Astrocyte (in vitro differentiated cells and primary cell): ENCODE results near the gene NPC1L1. TPM values are rescaled to one million over a fixed set of nuclear protein-coding genes. Genes with fewer than 3 reads are reported as not detected.

ENCODE experiments used
- DNase-seq: peaks from one replicate; pipeline ENCODE4 v3.0.0-alpha.2; 2010; ENCODE audit warnings: low read depth
- FAIRE-seq: peaks from 2 replicates; lab custom pipeline; 2011; peaks lifted over from hg19 to GRCh38; lab: Jason Lieb, UNC
- H2AFZ ChIP-seq: 2 replicates; pipeline ENCODE4 v1.6.0; 2012; ENCODE audit warnings: low read depth, low read length, inconsistent platforms
- H3K27ac ChIP-seq: 2 replicates; pipeline ENCODE4 v1.5.1; 2011; ENCODE audit warnings: low read depth, low read length, inconsistent platforms
- H3K27me3 ChIP-seq: 2 replicates; pipeline ENCODE4 v1.6.0; 2011; ENCODE audit warnings: low read length, inconsistent platforms; ENCODE audit not compliant: insufficient read depth
- H3K36me3 ChIP-seq: 2 replicates; pipeline ENCODE4 v1.5.1; 2011; ENCODE audit warnings: low read length, inconsistent platforms; ENCODE audit not compliant: insufficient read depth
- H3K4me1 ChIP-seq: 2 replicates; pipeline ENCODE4 v1.5.1; 2011; ENCODE audit warnings: low read length, inconsistent platforms; ENCODE audit not compliant: insufficient read depth
- H3K4me2 ChIP-seq: 2 replicates; pipeline ENCODE4 v1.6.0; 2012; ENCODE audit warnings: low read length, inconsistent platforms
- H3K4me3 ChIP-seq: 2 replicates; pipeline ENCODE4 v1.5.1; 2011; ENCODE audit warnings: low read depth, mild to moderate bottlenecking, low read length, inconsistent platforms; ENCODE audit not compliant: insufficient read depth
- H3K79me2 ChIP-seq: 2 replicates; pipeline ENCODE4 v1.6.0; 2012; ENCODE audit warnings: mild to moderate bottlenecking, low read length, inconsistent platforms; ENCODE audit not compliant: insufficient read depth
- H3K9ac ChIP-seq: 2 replicates; pipeline ENCODE4 v1.6.0; 2012; ENCODE audit warnings: mild to moderate bottlenecking, low read length, inconsistent platforms
- H3K9me3 ChIP-seq: 2 replicates; pipeline ENCODE4 v1.5.1; 2012; ENCODE audit warnings: low read depth, mild to moderate bottlenecking, low read length, inconsistent platforms; ENCODE audit not compliant: insufficient read depth
- H4K20me1 ChIP-seq: 2 replicates; pipeline ENCODE4 v1.6.0; 2012; ENCODE audit warnings: low read length, inconsistent platforms; ENCODE audit not compliant: insufficient read depth
- H3K27ac Mint-ChIP-seq: one replicate; pipeline ENCODE4 v1.8.0; 2021; ENCODE audit warnings: mild to moderate bottlenecking, mixed read lengths; ENCODE audit not compliant: unreplicated experiment
- H3K27me3 Mint-ChIP-seq: one replicate; pipeline ENCODE4 v1.8.0; 2021; ENCODE audit warnings: low read depth, mixed read lengths; ENCODE audit not compliant: unreplicated experiment
- H3K36me3 Mint-ChIP-seq: one replicate; pipeline ENCODE4 v1.8.0; 2021; ENCODE audit warnings: low read depth, mixed read lengths; ENCODE audit not compliant: unreplicated experiment
- H3K4me1 Mint-ChIP-seq: one replicate; pipeline ENCODE4 v1.8.0; 2021; ENCODE audit warnings: low read depth, mixed read lengths; ENCODE audit not compliant: unreplicated experiment
- H3K4me3 Mint-ChIP-seq: one replicate; pipeline ENCODE4 v1.8.0; 2021; ENCODE audit warnings: mild to moderate bottlenecking, moderate library complexity, mixed read lengths; ENCODE audit not compliant: unreplicated experiment
- H3K9me3 Mint-ChIP-seq: one replicate; pipeline ENCODE4 v1.8.0; 2021; ENCODE audit warnings: mild to moderate bottlenecking, mixed read lengths; ENCODE audit not compliant: unreplicated experiment
- EZH2 ChIP-seq: IDR thresholded peaks from 2 replicates; pipeline ENCODE4 v1.6.1; 2012; ENCODE audit warnings: mild to moderate bottlenecking, low read length, inconsistent platforms; ENCODE audit not compliant: insufficient read depth
- total RNA-seq: library from RNA; stranded (reverse); gene quantifications from 2 replicates; pipeline ENCODE4 v1.2.1, GENCODE V29; 2021
- TF ChIP-seq, protein P1 (sequence below): IDR thresholded peaks from 2 replicates; pipeline ENCODE4 v1.5.1; 2011; ENCODE audit warnings: low read depth, mild to moderate bottlenecking, inconsistent platforms, low read length, moderate library complexity; ENCODE audit not compliant: insufficient read depth

NPC1L1 gene
- total RNA-seq, 1 donor from 2014 or later = 0.07 TPM

GRCh38 chr7:44576228-44576627, 35.1 kb upstream of the NPC1L1 start:
- H3K36me3 ChIP-seq = peaks cover 41% of the 10 kb centered on the region
- DNase-seq = no peak
- Mint-ChIP-seq H3K4me1 (peaks cover 36% of the 10 kb centered on the region), H3K27ac (peak overlapping the region; percentile 37), H3K36me3 (peaks cover 20% of the 10 kb centered on the region), H3K4me3 (peak overlapping the region; percentile 6), H3K9me3 (no peaks in the 10 kb centered on the region), H3K27me3 (no peaks in the 10 kb centered on the region)
- H3K79me2 ChIP-seq = peaks cover 74% of the 10 kb centered on the region
- no peaks in the 10 kb centered on the region for H3K27me3 ChIP-seq
- H3K4me3 ChIP-seq = no peak overlapping the region
- no peaks in the 10 kb centered on the region for H3K9me3 ChIP-seq
- H3K9ac ChIP-seq = no peak overlapping the region
- no peak overlapping the region for H2AFZ ChIP-seq
- H3K27ac ChIP-seq = no peak overlapping the region
- peaks cover 25% of the 10 kb centered on the region for H3K4me1 ChIP-seq
- H4K20me1 ChIP-seq = peaks cover 27% of the 10 kb centered on the region
- no peak for FAIRE-seq
- TF ChIP-seq EZH2 = no peak
- TF ChIP-seq, protein P1, sequence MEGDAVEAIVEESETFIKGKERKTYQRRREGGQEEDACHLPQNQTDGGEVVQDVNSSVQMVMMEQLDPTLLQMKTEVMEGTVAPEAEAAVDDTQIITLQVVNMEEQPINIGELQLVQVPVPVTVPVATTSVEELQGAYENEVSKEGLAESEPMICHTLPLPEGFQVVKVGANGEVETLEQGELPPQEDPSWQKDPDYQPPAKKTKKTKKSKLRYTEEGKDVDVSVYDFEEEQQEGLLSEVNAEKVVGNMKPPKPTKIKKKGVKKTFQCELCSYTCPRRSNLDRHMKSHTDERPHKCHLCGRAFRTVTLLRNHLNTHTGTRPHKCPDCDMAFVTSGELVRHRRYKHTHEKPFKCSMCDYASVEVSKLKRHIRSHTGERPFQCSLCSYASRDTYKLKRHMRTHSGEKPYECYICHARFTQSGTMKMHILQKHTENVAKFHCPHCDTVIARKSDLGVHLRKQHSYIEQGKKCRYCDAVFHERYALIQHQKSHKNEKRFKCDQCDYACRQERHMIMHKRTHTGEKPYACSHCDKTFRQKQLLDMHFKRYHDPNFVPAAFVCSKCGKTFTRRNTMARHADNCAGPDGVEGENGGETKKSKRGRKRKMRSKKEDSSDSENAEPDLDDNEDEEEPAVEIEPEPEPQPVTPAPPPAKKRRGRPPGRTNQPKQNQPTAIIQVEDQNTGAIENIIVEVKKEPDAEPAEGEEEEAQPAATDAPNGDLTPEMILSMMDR = no peak
- H3K4me2 ChIP-seq = no peak overlapping the region

DNA sequence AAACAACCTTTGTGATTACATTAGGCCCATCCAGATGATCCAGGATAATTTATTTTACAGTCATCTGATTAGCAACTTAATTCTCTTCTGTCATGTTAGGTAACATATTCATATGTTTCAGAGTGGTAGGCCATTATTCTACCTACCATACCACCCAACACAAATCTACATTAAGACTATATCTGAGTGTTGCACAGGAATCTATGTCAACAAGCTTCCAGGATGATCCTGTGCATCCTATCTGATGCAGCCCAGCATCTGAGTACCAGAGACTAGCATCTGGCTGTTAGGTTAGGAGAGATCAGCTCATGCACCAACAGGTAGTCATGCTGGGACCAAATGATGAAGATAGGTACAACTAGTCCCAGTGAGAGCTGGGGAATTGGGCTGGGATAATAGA, 33.9 kb upstream of the NPC1L1 start:
- H3K4me2 ChIP-seq = peak overlapping the region; percentile 96
- FAIRE-seq (no peak), DNase-seq (no peak)
- no peaks in the 10 kb centered on the region for H3K9me3 Mint-ChIP-seq
- TF ChIP-seq, protein P1 = no peak
- TF ChIP-seq EZH2 = no peak
- peak overlapping the region; percentile 98 for H3K9ac ChIP-seq
- no peaks in the 10 kb centered on the region for H3K27me3 Mint-ChIP-seq
- no peak overlapping the region for H3K4me3 ChIP-seq
- no peaks in the 10 kb centered on the region for H3K27me3 ChIP-seq
- peaks cover 34% of the 10 kb centered on the region for H4K20me1 ChIP-seq
- peaks cover 76% of the 10 kb centered on the region for H3K79me2 ChIP-seq
- peak overlapping the region; percentile 14 for H3K27ac Mint-ChIP-seq
- peak overlapping the region; percentile 98 for H3K4me3 Mint-ChIP-seq
- no peak overlapping the region for H3K27ac ChIP-seq
- no peak overlapping the region for H2AFZ ChIP-seq
- H3K36me3 Mint-ChIP-seq = peaks cover 17% of the 10 kb centered on the region
- H3K9me3 ChIP-seq = no peaks in the 10 kb centered on the region
- H3K36me3 ChIP-seq = peaks cover 51% of the 10 kb centered on the region
- peaks cover 31% of the 10 kb centered on the region for H3K4me1 Mint-ChIP-seq
- H3K4me1 ChIP-seq = peaks cover 20% of the 10 kb centered on the region

GRCh38 chr7:44574287-44574872, 33.2 kb upstream of the NPC1L1 start:
- peak overlapping the region; percentile 88 for H2AFZ ChIP-seq
- no peaks in the 10 kb centered on the region for H3K27me3 Mint-ChIP-seq
- H3K4me1 ChIP-seq = peaks cover 20% of the 10 kb centered on the region
- H3K4me3 ChIP-seq = peak overlapping the region; percentile 98
- no peak for FAIRE-seq
- H3K9me3 ChIP-seq = no peaks in the 10 kb centered on the region
- peaks cover 35% of the 10 kb centered on the region for H4K20me1 ChIP-seq
- DNase-seq = no peak
- H3K27ac Mint-ChIP-seq = peak overlapping the region; percentile 75
- peaks cover 23% of the 10 kb centered on the region for H3K36me3 Mint-ChIP-seq
- H3K4me3 Mint-ChIP-seq = peak overlapping the region; percentile 98
- no peaks in the 10 kb centered on the region for H3K27me3 ChIP-seq
- peak overlapping the region; percentile 98 for H3K9ac ChIP-seq
- no peak for TF ChIP-seq EZH2
- TF ChIP-seq, protein P1 = no peak
- H3K27ac ChIP-seq = peak overlapping the region; percentile 86
- H3K4me2 ChIP-seq = peak overlapping the region; percentile 96
- H3K79me2 ChIP-seq = peaks cover 76% of the 10 kb centered on the region
- no peaks in the 10 kb centered on the region for H3K9me3 Mint-ChIP-seq
- H3K36me3 ChIP-seq = peaks cover 52% of the 10 kb centered on the region
- H3K4me1 Mint-ChIP-seq = peaks cover 28% of the 10 kb centered on the region
